ENCODE measurements around the gene ULK4.

DNA sequence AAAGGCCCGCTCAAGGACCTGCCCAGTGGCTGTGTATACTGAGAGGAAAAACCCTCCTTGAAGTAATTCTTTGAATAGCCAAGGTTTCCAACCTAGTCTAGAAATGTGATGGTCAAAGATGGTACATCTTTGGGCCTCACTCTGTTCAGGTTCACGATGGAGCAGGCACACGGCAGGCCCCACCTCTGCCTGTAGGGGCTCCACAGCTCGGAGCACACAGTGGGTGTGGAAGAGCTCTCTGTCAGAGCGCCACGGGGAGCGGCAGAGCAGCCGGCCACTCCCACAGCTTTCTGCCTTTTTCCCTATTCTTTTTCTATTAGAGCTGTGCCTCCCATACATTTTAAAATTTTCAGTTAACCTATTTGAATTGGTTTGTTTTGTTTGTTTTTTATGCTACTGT is 673.1 kb downstream of the ULK4 start:
- TF ChIP-seq, protein P1, sequence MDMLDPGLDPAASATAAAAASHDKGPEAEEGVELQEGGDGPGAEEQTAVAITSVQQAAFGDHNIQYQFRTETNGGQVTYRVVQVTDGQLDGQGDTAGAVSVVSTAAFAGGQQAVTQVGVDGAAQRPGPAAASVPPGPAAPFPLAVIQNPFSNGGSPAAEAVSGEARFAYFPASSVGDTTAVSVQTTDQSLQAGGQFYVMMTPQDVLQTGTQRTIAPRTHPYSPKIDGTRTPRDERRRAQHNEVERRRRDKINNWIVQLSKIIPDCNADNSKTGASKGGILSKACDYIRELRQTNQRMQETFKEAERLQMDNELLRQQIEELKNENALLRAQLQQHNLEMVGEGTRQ (IDR thresholded peaks at IDR 0.05; ENCODE audit: low read length): no peak
- no peak for TF ChIP-seq TAF1 (IDR thresholded peaks at IDR 0.05; ENCODE audit: low read depth, low read length)
- no peak for TF ChIP-seq EZH2 (IDR thresholded peaks at IDR 0.05; ENCODE audit: low read depth, low read length, severe bottlenecking)

Measured in H1 (cell line).